GM18867 (cell line): ENCODE data around the gene FRMD4A.
"Not testable (repeated sequence)": the region's sequence is repeated elsewhere in the genome, so short reads cannot be mapped to it uniquely, and the experiment has no call there.

ENCODE experiments used
- ATAC-seq: cut with Tn5 transposase; IDR thresholded peaks from one replicate; pipeline ENCODE4 v1.9.1; 2021; ENCODE audit warnings: mild to moderate bottlenecking, moderate library complexity; ENCODE audit not compliant: unreplicated experiment

Gene FRMD4A

GRCh38 chr10:13831711-13832141 lies 499.0 kb downstream of the FRMD4A start:
- ATAC-seq = peak; percentile 53

- no peak for ATAC-seq
Measured at GRCh38 chr10:13830385-13830784, 500.3 kb downstream of the FRMD4A start.

GRCh38 chr10:13829790-13830189 lies 500.9 kb downstream of the FRMD4A start:
- ATAC-seq = no peak

- ATAC-seq = not testable (repeated sequence)
Measured at GRCh38 chr10:13828284-13828683, 502.4 kb downstream of the FRMD4A start.

- ATAC-seq = no peak
Measured at GRCh38 chr10:13827076-13827797, 503.5 kb downstream of the FRMD4A start.

GRCh38 chr10:13823709-13824405 lies 506.9 kb downstream of the FRMD4A start:
- ATAC-seq = no peak

- ATAC-seq = no peak
Measured at GRCh38 chr10:13823096-13823708, 507.5 kb downstream of the FRMD4A start.

GRCh38 chr10:13822490-13822889 lies 508.2 kb downstream of the FRMD4A start:
- ATAC-seq = no peak

- ATAC-seq = no peak
Measured at GRCh38 chr10:13820964-13821337, 509.8 kb downstream of the FRMD4A start.

GRCh38 chr10:13820119-13820963 lies 510.4 kb downstream of the FRMD4A start:
- ATAC-seq = no peak

GRCh38 chr10:13816195-13816925 lies 514.4 kb downstream of the FRMD4A start:
- no peak for ATAC-seq

- ATAC-seq = no peak
Measured at GRCh38 chr10:13815756-13816155, 515.0 kb downstream of the FRMD4A start.

GRCh38 chr10:13813550-13813949 lies 517.2 kb downstream of the FRMD4A start:
- no peak for ATAC-seq

- ATAC-seq = no peak
Measured at GRCh38 chr10:13812804-13813203, 517.9 kb downstream of the FRMD4A start.

- no peak for ATAC-seq
Measured at GRCh38 chr10:13810568-13810967, 520.2 kb downstream of the FRMD4A start.

GRCh38 chr10:13809427-13809826 lies 521.3 kb downstream of the FRMD4A start:
- no peak for ATAC-seq

- no peak for ATAC-seq
Measured at GRCh38 chr10:13808556-13809391, 522.0 kb downstream of the FRMD4A start.

- ATAC-seq = no peak
Measured at GRCh38 chr10:13806419-13806818, 524.3 kb downstream of the FRMD4A start.
